Tibial nerve (tissue), 3 donors: ENCODE data around the gene C2orf72.

Experiments
- CTCF ChIP-seq, 5 experiments: fragments of 200-600 bp in 3 of 5; fragments of 450-650 bp in 2 of 5; sonication (generic) in 3 of 5; IDR thresholded peaks; one replicate each; pipeline ENCODE4 v1.5.1; 2016 to 2019; ENCODE audit warnings: antibody characterized with exemption in 5 of 5, mild to moderate bottlenecking in 3 of 5, moderate library complexity in 2 of 5
- POLR2A ChIP-seq, 2 donors: fragments of 450-650 bp; IDR thresholded peaks; one replicate each; pipeline ENCODE4 v1.6.1; 2017; ENCODE audit warnings: antibody characterized with exemption in 2 of 2, mild to moderate bottlenecking in 2 of 2, moderate library complexity in 2 of 2

DNA sequence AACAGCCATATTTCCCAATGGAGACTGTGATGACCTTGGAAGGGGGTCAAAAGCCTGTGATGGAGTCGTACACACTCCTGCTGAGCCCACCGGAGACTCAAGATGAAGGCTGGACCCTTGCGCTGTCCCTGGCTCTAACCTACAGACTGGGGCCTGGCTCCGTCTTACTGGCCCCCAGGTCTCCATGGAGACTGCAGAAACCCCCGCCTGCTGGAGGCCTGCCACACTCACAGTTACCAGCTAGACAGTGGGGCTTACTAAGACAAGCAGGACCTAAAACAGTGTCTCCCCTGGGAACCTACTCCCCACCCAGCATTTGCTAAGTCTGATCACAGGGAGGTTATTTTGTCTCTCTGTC lies 9.6 kb downstream of the C2orf72 start:
- TF ChIP-seq POLR2A (IDR thresholded peaks at IDR 0.05) (no peak), CTCF (IDR thresholded peaks at IDR 0.05) (no peak)
